Gastroesophageal sphincter (tissue), 3 donors: ENCODE measurements around the gene ABHD4.

Experiments
- EP300 ChIP-seq: sonication (generic); formaldehyde crosslinking; IDR thresholded peaks from one replicate; pipeline ENCODE4 v1.6.1; 2017; ENCODE audit warnings: antibody characterized with exemption, mild to moderate bottlenecking
- POLR2A ChIP-seq, 2 donors: fragments of 450-650 bp; IDR thresholded peaks; one replicate each; pipeline ENCODE4 v1.6.1; 2017; ENCODE audit warnings: antibody characterized with exemption in 2 of 2, mild to moderate bottlenecking in 2 of 2, moderate library complexity in 1 of 2
- POLR2AphosphoS5 ChIP-seq: sonication (generic); formaldehyde crosslinking; IDR thresholded peaks from one replicate; pipeline ENCODE4 v1.6.1; 2017; ENCODE audit warnings: antibody characterized with exemption
- TF ChIP-seq, protein P1 (sequence below), 4 experiments: fragments of 200-600 bp in 2 of 4; fragments of 450-650 bp in 2 of 4; sonication (generic) in 1 of 4; IDR thresholded peaks; one replicate each; pipeline ENCODE4 v1.5.1; 2017 to 2019; ENCODE audit warnings: antibody characterized with exemption in 4 of 4, mild to moderate bottlenecking in 2 of 4, moderate library complexity in 2 of 4

DNA sequence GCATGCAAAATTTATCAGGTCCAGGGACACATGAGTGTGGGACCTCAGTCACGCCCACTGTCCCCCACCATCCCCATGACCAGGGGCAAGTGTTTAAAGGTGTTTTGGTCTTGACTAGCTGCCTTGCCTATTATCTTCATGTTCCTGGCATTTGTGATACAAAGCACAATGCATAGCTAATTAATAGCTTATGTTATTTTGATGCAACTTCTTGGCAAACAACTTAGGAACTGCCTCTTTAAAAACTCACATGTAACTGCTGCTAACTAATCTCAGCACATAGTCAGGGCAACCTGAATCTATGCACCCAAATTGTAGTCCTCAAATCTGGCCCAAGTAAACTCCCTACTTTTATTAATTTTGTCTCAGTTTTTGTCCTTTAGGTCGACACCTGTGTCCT lies 53.5 kb downstream of the ABHD4 start:
- no peak for TF ChIP-seq POLR2AphosphoS5
- TF ChIP-seq, protein P1, sequence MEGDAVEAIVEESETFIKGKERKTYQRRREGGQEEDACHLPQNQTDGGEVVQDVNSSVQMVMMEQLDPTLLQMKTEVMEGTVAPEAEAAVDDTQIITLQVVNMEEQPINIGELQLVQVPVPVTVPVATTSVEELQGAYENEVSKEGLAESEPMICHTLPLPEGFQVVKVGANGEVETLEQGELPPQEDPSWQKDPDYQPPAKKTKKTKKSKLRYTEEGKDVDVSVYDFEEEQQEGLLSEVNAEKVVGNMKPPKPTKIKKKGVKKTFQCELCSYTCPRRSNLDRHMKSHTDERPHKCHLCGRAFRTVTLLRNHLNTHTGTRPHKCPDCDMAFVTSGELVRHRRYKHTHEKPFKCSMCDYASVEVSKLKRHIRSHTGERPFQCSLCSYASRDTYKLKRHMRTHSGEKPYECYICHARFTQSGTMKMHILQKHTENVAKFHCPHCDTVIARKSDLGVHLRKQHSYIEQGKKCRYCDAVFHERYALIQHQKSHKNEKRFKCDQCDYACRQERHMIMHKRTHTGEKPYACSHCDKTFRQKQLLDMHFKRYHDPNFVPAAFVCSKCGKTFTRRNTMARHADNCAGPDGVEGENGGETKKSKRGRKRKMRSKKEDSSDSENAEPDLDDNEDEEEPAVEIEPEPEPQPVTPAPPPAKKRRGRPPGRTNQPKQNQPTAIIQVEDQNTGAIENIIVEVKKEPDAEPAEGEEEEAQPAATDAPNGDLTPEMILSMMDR (IDR thresholded peaks at IDR 0.05) = no peak
- TF ChIP-seq POLR2A (IDR thresholded peaks at IDR 0.05) = no peak
- no peak for TF ChIP-seq EP300
